ENCODE results near the gene LUZP1. TPM values are rescaled to one million over a fixed set of nuclear protein-coding genes. Genes with fewer than 3 reads are reported as not detected.

LUZP1 gene
- total RNA-seq, 1 donor from 2014 or later: 10.8 TPM

GRCh38 chr1:23051290-23051909 is 117.3 kb downstream of the LUZP1 start:
- CTCF ChIA-PET: no interaction called here

GRCh38 chr1:23050201-23050600 is 118.5 kb downstream of the LUZP1 start:
- no peak for TF ChIP-seq CTCF (IDR thresholded peaks at IDR 0.05)
- ChIA-PET CTCF (no interaction called here), POLR2A (no interaction called here)
- no peaks in the 10 kb centered on the region for H3K27me3 Mint-ChIP-seq
- no peak overlapping the region for H3K27ac Mint-ChIP-seq
- H3K4me1 Mint-ChIP-seq: no peaks in the 10 kb centered on the region
- no peak for DNase-seq
- H3K9me3 Mint-ChIP-seq: no peaks in the 10 kb centered on the region
- no peak for ATAC-seq (ENCODE audit: low read depth)
- peaks cover 40% of the 10 kb centered on the region for H3K36me3 Mint-ChIP-seq (ENCODE audit: low read depth)
- intact Hi-C loops (cut with micrococcal nuclease): no loop called here
- H3K4me3 Mint-ChIP-seq: no peak overlapping the region

More at GRCh38 chr1:23051290-23051909, 117.3 kb downstream of the LUZP1 start:
- no peaks in the 10 kb centered on the region for H3K27me3 Mint-ChIP-seq
- peaks cover 43% of the 10 kb centered on the region for H3K36me3 Mint-ChIP-seq (ENCODE audit: low read depth)
- intact Hi-C loops (cut with micrococcal nuclease): no loop called here
- no peak overlapping the region for H3K27ac Mint-ChIP-seq
- DNase-seq: no peak
- no peak overlapping the region for H3K4me3 Mint-ChIP-seq
- TF ChIP-seq CTCF (IDR thresholded peaks at IDR 0.05): no peak
- H3K4me1 Mint-ChIP-seq: no peaks in the 10 kb centered on the region
- POLR2A ChIA-PET: no interaction called here
- no peak for ATAC-seq (ENCODE audit: low read depth)
- no peaks in the 10 kb centered on the region for H3K9me3 Mint-ChIP-seq

- ChIA-PET CTCF (interaction anchor here (0.6 kb wide), 1 partner anchor 141 kb away, joined by 4 read pairs; no protein-coding TSS in a partner anchor), POLR2A (no interaction called here)
- intact Hi-C loops (cut with micrococcal nuclease): no loop called here
- Mint-ChIP-seq H3K36me3 (ENCODE audit: low read depth) (peaks cover 26% of the 10 kb centered on the region), H3K9me3 (no peaks in the 10 kb centered on the region), H3K4me3 (no peak overlapping the region), H3K4me1 (no peaks in the 10 kb centered on the region), H3K27me3 (no peaks in the 10 kb centered on the region), H3K27ac (no peak overlapping the region)
- DNase-seq (no peak), ATAC-seq (ENCODE audit: low read depth) (no peak)
- TF ChIP-seq CTCF (IDR thresholded peaks at IDR 0.05): no peak
Observed at GRCh38 chr1:23044035-23044434, 124.6 kb downstream of the LUZP1 start.

GRCh38 chr1:23040509-23040908 is 128.1 kb downstream of the LUZP1 start:
- Mint-ChIP-seq H3K4me3 (no peak overlapping the region), H3K4me1 (no peaks in the 10 kb centered on the region), H3K36me3 (ENCODE audit: low read depth) (peaks cover 24% of the 10 kb centered on the region), H3K9me3 (no peaks in the 10 kb centered on the region), H3K27me3 (no peaks in the 10 kb centered on the region), H3K27ac (no peak overlapping the region)
- no peak for TF ChIP-seq CTCF (IDR thresholded peaks at IDR 0.05)
- no peak for ATAC-seq (ENCODE audit: low read depth)
- POLR2A ChIA-PET: interaction anchor here (0.7 kb wide), 1 partner anchor 1211 kb away, joined by 5 read pairs; no protein-coding TSS in a partner anchor
- DNase-seq: no peak
- intact Hi-C loops (cut with micrococcal nuclease): no loop called here
- CTCF ChIA-PET: interaction anchor here (0.6 kb wide), 1 partner anchor 142 kb away, joined by 3 read pairs; no protein-coding TSS in a partner anchor

- DNase-seq: no peak
- Mint-ChIP-seq H3K27ac (no peak overlapping the region), H3K9me3 (no peaks in the 10 kb centered on the region), H3K27me3 (no peaks in the 10 kb centered on the region), H3K4me1 (peaks cover 1% of the 10 kb centered on the region), H3K36me3 (ENCODE audit: low read depth) (peaks cover 15% of the 10 kb centered on the region), H3K4me3 (no peak overlapping the region)
- ChIA-PET CTCF (no interaction called here), POLR2A (no interaction called here)
- no peak for ATAC-seq (ENCODE audit: low read depth)
- TF ChIP-seq CTCF (IDR thresholded peaks at IDR 0.05): no peak
- intact Hi-C loops (cut with micrococcal nuclease): no loop called here
Observed at GRCh38 chr1:23039308-23039826, 129.3 kb downstream of the LUZP1 start.
